Gastrocnemius medialis (tissue), 4 donors: ENCODE results near the gene FLNC. TPM values are rescaled to one million over a fixed set of nuclear protein-coding genes. Genes with fewer than 3 reads are reported as not detected.

Source experiments
- ATAC-seq, 2 donors: fragments of 150-250 bp; one replicate each; pipeline ENCODE4 v1.9.1; 2016
- DNase-seq, 2 donors: peaks; one replicate each; pipeline ENCODE4 v3.0.0-alpha.2; 2019
- H3K27ac ChIP-seq, 4 donors: fragments of 200-600 bp; sonication (generic); 1 replicate in 1 of 4; 2 replicates in 3 of 4; pipeline ENCODE4 v1.5.1; 2016 to 2018; ENCODE audit warnings: mild to moderate bottlenecking in 2 of 4, moderate library complexity in 1 of 4
- H3K27me3 ChIP-seq, 3 donors: fragments of 200-600 bp; sonication (generic) in 2 of 3; 1 replicate in 1 of 3; 2 replicates in 2 of 3; pipeline versions ENCODE4 v1.5.1 to v1.6.0; 2016 to 2019; ENCODE audit warnings: mild to moderate bottlenecking in 1 of 3, moderate library complexity in 1 of 3
- H3K36me3 ChIP-seq, 2 donors: fragments of 200-600 bp; sonication (generic) in 1 of 2; one replicate each; pipeline ENCODE4 v1.5.1; 2017 to 2018
- H3K4me1 ChIP-seq, 2 donors: fragments of 200-600 bp; sonication (generic) in 1 of 2; one replicate each; pipeline ENCODE4 v1.5.1; 2016 to 2017; ENCODE audit warnings: mild to moderate bottlenecking in 2 of 2
- H3K4me3 ChIP-seq, 4 donors: fragments of 200-600 bp; sonication (generic) in 3 of 4; 1 replicate in 1 of 4; 2 replicates in 3 of 4; pipeline ENCODE4 v1.5.1; 2016 to 2019; ENCODE audit warnings: mild to moderate bottlenecking in 2 of 4
- H3K9me3 ChIP-seq, 3 donors: fragments of 200-600 bp; sonication (generic) in 2 of 3; 1 replicate in 1 of 3; 2 replicates in 2 of 3; pipeline ENCODE4 v1.5.1; 2016 to 2019
- POLR2A ChIP-seq, 2 donors: fragments of 450-650 bp; IDR thresholded peaks; one replicate each; pipeline ENCODE4 v1.6.1; 2017; ENCODE audit warnings: antibody characterized with exemption in 2 of 2, mild to moderate bottlenecking in 2 of 2, moderate library complexity in 2 of 2
- in situ Hi-C, 4 donors: fragments of 200-750 bp; cut with MboI; loops; one replicate each; pipeline versions ENCODE4 v1.15.0 to v1.8.0; 2017; ENCODE audit warnings: low sequenced_read_pairs in 4 of 4
- intact Hi-C: fragments of 100-400 bp; cut with DNase I; formaldehyde crosslinking; loops from one replicate; pipeline ENCODE4 v1.15.1; 2023; ENCODE audit warnings: low total_unique reads
- total RNA-seq, 4 donors: library from RNA; depleted of rRNA; stranded (reverse); fragments of >200 nt; gene quantifications; one replicate each; pipeline versions ENCODE4 v1.1.0 to v1.2.3, GENCODE V29; 2016
- TF ChIP-seq, protein P1 (sequence below), 5 experiments: fragments of 450-650 bp in 3 of 5; fragments of 200-600 bp in 2 of 5; sonication (generic) in 2 of 5; IDR thresholded peaks in 4 of 5; conservative IDR thresholded peaks in 1 of 5; 1 replicate in 4 of 5; 2 replicates in 1 of 5; pipeline ENCODE4 v1.5.1; 2016 to 2019; ENCODE audit warnings: antibody characterized with exemption in 5 of 5, mild to moderate bottlenecking in 3 of 5, moderate library complexity in 3 of 5

FLNC gene
- total RNA-seq, 4 donors from 2014 or later = 1,071 to 4,398 (median 2,381) TPM

GRCh38 chr7:128794020-128794419 lies 36.2 kb upstream of the FLNC start:
- peak in 1 of 2 donors; percentile 54 for ATAC-seq
- Histone ChIP-seq H3K36me3 (no peaks in the 10 kb centered on the region), H3K4me1 (peaks cover 22 to 30% of the 10 kb centered on the region in 2 donors), H3K27ac (no peak overlapping the region), H3K4me3 (no peak overlapping the region), H3K9me3 (no peaks in the 10 kb centered on the region), H3K27me3 (no peaks in the 10 kb centered on the region)
- TF ChIP-seq, protein P1, sequence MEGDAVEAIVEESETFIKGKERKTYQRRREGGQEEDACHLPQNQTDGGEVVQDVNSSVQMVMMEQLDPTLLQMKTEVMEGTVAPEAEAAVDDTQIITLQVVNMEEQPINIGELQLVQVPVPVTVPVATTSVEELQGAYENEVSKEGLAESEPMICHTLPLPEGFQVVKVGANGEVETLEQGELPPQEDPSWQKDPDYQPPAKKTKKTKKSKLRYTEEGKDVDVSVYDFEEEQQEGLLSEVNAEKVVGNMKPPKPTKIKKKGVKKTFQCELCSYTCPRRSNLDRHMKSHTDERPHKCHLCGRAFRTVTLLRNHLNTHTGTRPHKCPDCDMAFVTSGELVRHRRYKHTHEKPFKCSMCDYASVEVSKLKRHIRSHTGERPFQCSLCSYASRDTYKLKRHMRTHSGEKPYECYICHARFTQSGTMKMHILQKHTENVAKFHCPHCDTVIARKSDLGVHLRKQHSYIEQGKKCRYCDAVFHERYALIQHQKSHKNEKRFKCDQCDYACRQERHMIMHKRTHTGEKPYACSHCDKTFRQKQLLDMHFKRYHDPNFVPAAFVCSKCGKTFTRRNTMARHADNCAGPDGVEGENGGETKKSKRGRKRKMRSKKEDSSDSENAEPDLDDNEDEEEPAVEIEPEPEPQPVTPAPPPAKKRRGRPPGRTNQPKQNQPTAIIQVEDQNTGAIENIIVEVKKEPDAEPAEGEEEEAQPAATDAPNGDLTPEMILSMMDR (IDR thresholded peaks at IDR 0.05 in 4 of 5, conservative IDR thresholded peaks at IDR 0.05 in 1 of 5) = peak in 4 of 5 experiments; percentile 26 to 54 (median 50)
- TF ChIP-seq POLR2A (IDR thresholded peaks at IDR 0.05) = no peak
- in situ Hi-C loops (loop anchor here in 3 of 4 donors (10.0 to 25.0 kb wide), 3 partner anchors 81 to 93 kb away; no protein-coding TSS in a partner anchor), intact Hi-C loops (loop anchor here (1.0 kb wide), 1 partner anchor 86 kb away; no protein-coding TSS in a partner anchor)
- peak in 1 of 2 donors; percentile 63 for DNase-seq

DNA sequence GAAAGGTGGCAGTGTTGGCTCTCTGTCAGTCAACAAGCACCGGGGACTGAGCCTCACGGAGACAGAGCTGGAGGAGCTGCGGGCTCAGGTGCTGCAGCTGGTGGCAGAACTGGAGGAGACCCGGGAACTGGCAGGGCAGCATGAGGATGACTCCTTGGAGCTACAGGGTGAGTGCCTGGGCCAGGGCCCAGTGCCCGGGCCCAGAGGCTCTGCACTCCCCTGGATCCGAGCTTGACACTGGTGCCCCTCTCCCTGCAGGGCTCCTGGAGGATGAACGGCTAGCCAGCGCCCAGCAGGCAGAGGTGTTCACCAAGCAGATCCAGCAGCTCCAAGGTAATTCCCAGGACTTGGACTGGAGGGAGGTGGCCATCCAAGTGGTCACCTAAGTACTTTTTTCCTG lies 35.8 kb upstream of the FLNC start:
- TF ChIP-seq, protein P1 (IDR thresholded peaks at IDR 0.05 in 4 of 5, conservative IDR thresholded peaks at IDR 0.05 in 1 of 5) = no peak
- no peak for TF ChIP-seq POLR2A (IDR thresholded peaks at IDR 0.05)
- ATAC-seq = no peak
- intact Hi-C loops = loop anchor here (1.0 kb wide), 1 partner anchor 86 kb away; no protein-coding TSS in a partner anchor

DNA sequence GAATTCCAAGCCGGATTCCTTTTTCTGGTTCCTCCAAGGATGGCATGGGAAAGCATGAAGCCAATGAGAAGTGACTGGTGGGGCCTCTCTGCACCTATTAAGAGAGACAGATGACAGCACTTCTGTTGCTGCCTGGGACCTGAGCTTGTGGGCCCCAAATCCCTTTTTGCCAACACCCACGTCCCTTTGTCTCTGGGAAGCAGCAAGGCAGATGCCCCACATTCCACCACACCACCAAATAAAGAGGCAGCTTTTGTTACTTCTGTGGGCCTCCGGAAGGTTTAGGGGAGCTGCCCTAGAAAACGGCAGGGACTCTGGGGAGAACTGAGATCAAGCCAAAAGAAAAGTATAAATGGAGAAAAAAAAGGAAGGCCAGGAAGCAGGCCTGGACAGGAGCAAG lies 35.1 kb upstream of the FLNC start:
- Histone ChIP-seq H3K4me3 (no peak overlapping the region), H3K36me3 (no peaks in the 10 kb centered on the region), H3K9me3 (no peaks in the 10 kb centered on the region), H3K27me3 (no peaks in the 10 kb centered on the region), H3K27ac (no peak overlapping the region), H3K4me1 (peaks cover 22 to 30% of the 10 kb centered on the region in 2 donors)
- intact Hi-C loops = no loop called here
- ATAC-seq = no peak
- TF ChIP-seq POLR2A (IDR thresholded peaks at IDR 0.05) = no peak
- TF ChIP-seq, protein P1 (IDR thresholded peaks at IDR 0.05 in 4 of 5, conservative IDR thresholded peaks at IDR 0.05 in 1 of 5) = no peak
- in situ Hi-C loops = loop anchor here in 3 of 4 donors (10.0 to 25.0 kb wide), 3 partner anchors 80 to 92 kb away; no protein-coding TSS in a partner anchor
- DNase-seq = no peak

More for the DNA sequence above, 35.8 kb upstream of the FLNC start:
- in situ Hi-C loops = loop anchor here in 3 of 4 donors (10.0 to 25.0 kb wide), 3 partner anchors 80 to 93 kb away; no protein-coding TSS in a partner anchor
- no peaks in the 10 kb centered on the region for H3K36me3 ChIP-seq
- H3K9me3 ChIP-seq = no peaks in the 10 kb centered on the region
- H3K4me3 ChIP-seq = no peak overlapping the region
- peaks cover 22 to 30% of the 10 kb centered on the region in 2 donors for H3K4me1 ChIP-seq
- no peak for DNase-seq
- no peaks in the 10 kb centered on the region for H3K27me3 ChIP-seq
- H3K27ac ChIP-seq = no peak overlapping the region

GRCh38 chr7:128796327-128796726 lies 33.9 kb upstream of the FLNC start:
- peak; percentile 56 to 79 for ATAC-seq
- Histone ChIP-seq H3K9me3 (no peaks in the 10 kb centered on the region), H3K4me3 (no peak overlapping the region), H3K27me3 (no peaks in the 10 kb centered on the region), H3K4me1 (peaks cover 22 to 25% of the 10 kb centered on the region in 2 donors), H3K36me3 (no peaks in the 10 kb centered on the region), H3K27ac (peak overlapping the region; percentile 55 to 76 (median 66))
- intact Hi-C loops (no loop called here), in situ Hi-C loops (loop anchor here in 3 of 4 donors (10.0 to 25.0 kb wide), 3 partner anchors 78 to 91 kb away; no protein-coding TSS in a partner anchor)
- DNase-seq = no peak
- TF ChIP-seq POLR2A (IDR thresholded peaks at IDR 0.05) = no peak
- TF ChIP-seq, protein P1 (IDR thresholded peaks at IDR 0.05 in 4 of 5, conservative IDR thresholded peaks at IDR 0.05 in 1 of 5) = no peak
